ENCODE data around the gene RGS7BP.

RGS7BP gene

GRCh38 chr5:64566310-64566916 lies 60.6 kb downstream of the RGS7BP start:
- DNase-seq, result no peak

DNA sequence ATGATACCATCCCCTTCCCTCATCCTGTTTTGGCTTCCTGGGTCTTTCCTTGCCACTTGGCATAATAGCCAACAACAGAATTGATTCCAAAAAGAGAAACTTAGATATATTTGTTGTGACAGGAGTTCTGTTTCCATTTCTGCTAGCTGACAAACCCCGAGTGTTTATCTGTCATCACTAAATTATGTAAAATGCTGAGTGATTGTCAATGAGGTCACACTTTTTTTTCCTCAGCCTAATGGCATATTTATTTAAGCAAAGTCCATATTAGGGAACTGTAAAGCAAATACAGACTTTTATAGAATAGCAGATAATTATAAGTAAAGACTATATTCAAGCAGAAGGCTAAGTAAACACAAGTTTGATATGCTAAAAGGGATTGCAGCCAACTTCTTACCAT lies 64.0 kb downstream of the RGS7BP start:
- no peak for DNase-seq

DNA sequence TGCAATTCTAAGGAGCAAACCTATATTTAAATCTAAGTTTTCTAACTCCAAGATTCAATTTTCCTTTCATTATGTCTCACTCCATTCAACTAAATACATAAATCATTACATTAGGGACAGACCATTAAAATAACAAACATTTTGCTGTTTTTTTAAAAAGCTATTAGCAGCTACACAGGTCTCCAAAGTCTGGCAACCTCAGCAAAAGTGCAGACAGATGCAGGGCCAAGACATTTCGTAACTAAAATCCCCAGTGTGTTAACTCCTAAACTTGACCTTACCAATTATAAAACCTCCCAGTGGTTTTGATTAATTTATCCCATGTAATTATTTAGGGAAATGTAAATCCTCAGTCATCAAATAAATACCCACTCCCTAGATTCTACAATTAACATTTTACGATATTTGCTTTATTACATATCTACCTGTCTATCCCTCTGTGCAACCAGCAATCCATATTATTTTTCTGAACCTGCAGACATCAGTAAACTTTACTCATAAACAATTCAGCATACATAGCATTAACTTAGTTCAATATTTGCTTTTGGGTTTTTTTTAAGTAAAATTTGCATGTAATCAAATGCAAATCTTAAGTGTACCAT lies 64.7 kb downstream of the RGS7BP start:
- DNase-seq, result no peak

- no peak for DNase-seq
Observed at GRCh38 chr5:64575561-64575960, 69.7 kb downstream of the RGS7BP start.

GRCh38 chr5:64576250-64576649 lies 70.4 kb downstream of the RGS7BP start:
- no peak for DNase-seq

- no peak for DNase-seq
Observed at GRCh38 chr5:64585646-64586045, 79.8 kb downstream of the RGS7BP start.

GRCh38 chr5:64587370-64587769 lies 81.6 kb downstream of the RGS7BP start:
- no peak for DNase-seq

- DNase-seq, result no peak
Observed at GRCh38 chr5:64592730-64593341, 87.0 kb downstream of the RGS7BP start.

DNA sequence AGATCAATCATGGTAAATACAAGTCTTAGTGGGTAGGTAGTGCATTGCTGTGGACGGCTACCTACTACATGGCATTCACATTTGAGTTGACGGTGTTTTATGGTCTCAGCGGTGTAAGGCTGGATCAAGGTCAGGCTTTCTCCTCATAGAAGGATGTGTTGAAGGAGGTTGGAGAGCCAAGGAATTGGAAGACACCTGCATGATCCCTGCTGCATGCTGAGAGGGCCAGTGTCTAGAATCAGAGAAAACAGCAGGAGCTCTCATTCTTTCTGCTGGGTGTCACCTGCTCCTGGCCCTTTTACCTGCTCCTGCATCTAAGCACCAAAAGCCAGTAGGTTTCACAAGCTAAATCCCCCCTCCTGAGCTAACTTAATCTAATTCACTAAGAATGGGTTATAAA lies 88.2 kb downstream of the RGS7BP start:
- DNase-seq, result no peak

DNA sequence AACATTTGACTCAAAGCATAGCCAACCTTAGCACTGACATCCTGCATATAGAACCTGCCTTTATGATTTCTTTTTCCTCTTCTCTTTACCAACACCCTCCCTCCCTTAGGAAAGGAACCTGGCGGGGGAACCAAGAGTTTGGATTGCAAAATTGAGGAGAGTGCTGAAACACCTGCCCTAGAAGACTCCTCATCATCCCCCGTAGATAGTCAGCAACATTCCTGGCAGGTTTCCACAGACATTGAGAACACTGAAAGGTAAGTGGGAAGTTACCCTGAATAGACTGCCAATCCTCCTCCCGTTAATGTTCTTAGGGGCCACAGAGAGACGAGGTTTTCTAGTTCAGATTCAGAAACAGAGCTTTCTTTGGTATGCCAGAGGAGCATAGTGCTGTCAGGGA lies 88.8 kb downstream of the RGS7BP start:
- DNase-seq, result no peak

GRCh38 chr5:64595031-64595855 lies 89.4 kb downstream of the RGS7BP start:
- DNase-seq, result no peak

- no peak for DNase-seq
Observed at GRCh38 chr5:64599226-64599625, 93.4 kb downstream of the RGS7BP start.

DNA sequence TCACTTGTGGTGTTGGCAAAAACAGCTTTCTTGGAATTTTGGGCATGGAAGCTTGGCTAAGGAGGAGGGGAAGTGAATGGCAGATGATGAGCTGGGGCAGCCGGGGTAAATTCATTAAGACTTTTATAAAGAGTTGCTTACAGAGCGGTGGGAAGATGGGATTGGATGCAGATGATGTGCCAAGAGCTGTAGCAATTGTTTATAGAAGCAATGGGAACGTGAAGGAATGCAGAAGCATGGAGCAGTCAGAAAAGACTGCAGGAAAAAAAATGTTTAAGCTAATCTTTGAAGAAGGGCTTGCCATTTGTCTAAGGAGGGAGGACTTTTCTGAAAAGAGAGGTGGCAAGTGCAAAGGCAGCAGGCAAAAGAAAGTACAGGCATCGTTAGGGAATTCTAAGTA lies 97.9 kb downstream of the RGS7BP start:
- DNase-seq, result no peak

DNA sequence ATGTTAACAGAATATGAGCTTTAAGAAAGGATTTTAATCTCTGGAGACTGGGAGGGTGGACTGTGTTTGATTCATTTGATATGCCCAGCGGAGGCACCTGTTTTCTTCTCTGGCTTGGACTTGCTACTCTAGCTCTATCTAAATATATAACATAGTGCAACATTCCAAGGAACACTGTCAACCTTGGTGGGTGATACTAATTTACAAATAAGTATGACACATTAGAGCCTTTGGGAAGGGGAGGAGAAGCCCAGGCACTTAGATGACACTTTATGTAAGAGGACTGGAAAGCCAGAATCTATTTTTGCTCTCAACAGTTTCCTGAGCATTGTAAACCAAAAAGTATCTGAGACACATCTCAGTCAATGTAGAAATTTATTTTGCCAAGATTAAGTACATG lies 101.1 kb downstream of the RGS7BP start:
- DNase-seq, result no peak

DNA sequence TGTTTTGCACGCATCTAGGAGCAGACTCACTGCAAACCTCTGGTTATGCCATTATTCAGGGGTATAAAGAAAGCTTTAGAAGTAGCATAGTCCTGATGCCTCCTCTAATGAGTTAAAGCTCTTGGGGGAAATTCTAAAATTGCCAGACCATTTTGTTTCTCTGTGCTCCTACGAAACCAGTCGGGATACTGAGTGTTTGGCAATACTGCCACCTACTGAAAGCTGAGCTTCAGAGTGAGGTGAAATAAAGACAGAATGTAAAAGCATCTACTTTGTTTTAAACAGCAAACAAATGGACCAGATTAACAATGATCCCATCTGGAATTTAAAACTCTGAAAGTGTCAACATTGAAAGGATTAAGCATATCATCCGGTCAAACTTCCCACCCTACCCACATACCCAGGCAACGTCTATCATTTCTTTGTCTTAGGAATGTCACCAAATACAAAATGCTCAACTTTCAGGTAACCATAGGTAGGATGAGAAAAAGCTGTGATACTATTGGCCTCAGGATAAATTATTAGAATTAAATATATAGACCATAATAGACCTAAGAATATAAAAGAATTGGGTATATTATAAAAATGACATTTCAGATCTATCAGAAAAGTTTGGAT lies 106.6 kb downstream of the RGS7BP start:
- peak; percentile 46 for DNase-seq

DNA sequence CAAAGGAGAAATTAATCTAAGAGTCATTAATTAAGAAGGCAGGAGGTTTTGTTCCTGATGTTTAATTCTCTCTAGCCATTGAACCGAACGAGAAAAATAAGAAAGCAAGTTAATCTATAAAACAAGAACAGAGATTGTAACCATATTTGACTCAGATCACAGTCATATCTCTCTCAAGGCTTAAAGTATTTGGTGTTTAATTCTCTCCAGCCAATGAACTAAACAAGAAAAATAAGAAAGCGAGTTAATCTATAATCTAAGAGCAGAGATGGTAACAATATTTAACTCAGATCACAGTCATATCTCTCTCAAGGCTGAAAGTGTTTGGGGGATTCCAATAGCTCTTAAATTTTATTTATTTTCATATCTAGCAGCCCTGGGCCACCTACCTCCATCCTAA lies 110.1 kb downstream of the RGS7BP start:
- no peak for DNase-seq

GRCh38 chr5:64619609-64620008 lies 113.8 kb downstream of the RGS7BP start:
- DNase-seq, result no peak

GRCh38 chr5:64622991-64623390 lies 117.2 kb downstream of the RGS7BP start:
- DNase-seq, result no peak

DNA sequence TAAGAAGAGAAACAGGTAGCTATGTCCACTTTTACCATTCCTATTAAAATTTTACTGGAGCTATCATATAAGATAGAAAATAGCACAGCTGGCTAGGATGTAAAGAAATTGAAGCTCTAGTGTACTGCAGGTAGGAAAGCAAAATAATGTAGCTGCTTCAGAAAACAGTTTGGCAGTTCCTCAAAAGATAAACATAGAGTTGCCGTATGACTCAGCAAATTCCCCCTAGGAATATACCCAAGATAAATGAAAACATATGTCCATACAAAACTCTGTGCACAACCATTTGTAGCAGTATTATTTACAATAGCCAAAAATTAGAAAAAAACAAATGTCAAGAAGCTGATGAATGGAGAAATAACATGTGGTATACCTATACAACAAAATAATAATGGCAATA lies 119.9 kb downstream of the RGS7BP start:
- DNase-seq, result no peak

DNA sequence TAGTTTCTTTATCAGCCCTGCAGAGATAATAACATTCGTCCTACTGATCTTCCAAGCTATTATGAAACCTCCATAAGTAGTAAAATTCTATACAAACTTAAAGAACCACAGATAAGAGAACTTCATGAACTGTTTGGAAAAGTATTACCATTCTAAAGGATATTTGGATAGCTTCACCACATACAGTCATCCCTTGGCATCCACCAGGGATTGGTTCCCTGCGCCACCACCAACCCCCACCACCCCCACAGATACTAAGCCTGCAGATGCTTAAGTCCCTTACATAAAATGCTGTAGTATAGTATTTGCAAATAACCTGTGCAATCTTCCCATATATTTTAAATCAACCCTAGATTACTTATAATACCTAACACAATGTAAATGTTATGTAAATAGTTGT lies 123.1 kb downstream of the RGS7BP start:
- no peak for DNase-seq

- DNase-seq, result no peak
Observed at GRCh38 chr5:64629841-64630240, 124.0 kb downstream of the RGS7BP start.

GRCh38 chr5:64632251-64632650 lies 126.4 kb downstream of the RGS7BP start:
- peak; percentile 42 for DNase-seq

- DNase-seq, result peak; percentile 1
Observed at GRCh38 chr5:64634997-64635686, 129.3 kb downstream of the RGS7BP start.

Data from NCI-H345 (cell line).